GM12801 (cell line): ENCODE measurements around the gene PRX.

Experiments used
- CTCF ChIP-seq: IDR thresholded peaks from one replicate; pipeline ENCODE4 v1.5.1; 2011; ENCODE audit warnings: control low read depth; ENCODE audit not compliant: insufficient read length; ENCODE audit errors: extremely low read depth

PRX gene

GRCh38 chr19:40387155-40387554 lies 26.0 kb downstream of the PRX start:
- TF ChIP-seq CTCF = no peak

- TF ChIP-seq CTCF = no peak
Observed at GRCh38 chr19:40383668-40384248, 29.4 kb downstream of the PRX start.

- no peak for TF ChIP-seq CTCF
Observed at GRCh38 chr19:40381321-40381720, 31.9 kb downstream of the PRX start.

- no peak for TF ChIP-seq CTCF
Observed at GRCh38 chr19:40380199-40381037, 32.8 kb downstream of the PRX start.

GRCh38 chr19:40379446-40380198 lies 33.6 kb downstream of the PRX start:
- no peak for TF ChIP-seq CTCF

GRCh38 chr19:40378509-40378908 lies 34.7 kb downstream of the PRX start:
- TF ChIP-seq CTCF = no peak

- no peak for TF ChIP-seq CTCF
Observed at GRCh38 chr19:40377876-40378385, 35.2 kb downstream of the PRX start.
